HEK293 (cell line): ENCODE measurements around the gene SPTBN1.

ENCODE experiments used
- FEZF1 ChIP-seq: fragments of 450-650 bp; formaldehyde crosslinking; IDR thresholded peaks from 2 replicates; pipeline ENCODE4 v1.5.1; 2016; ENCODE audit warnings: missing biosample characterization, missing genetic modification characterization
- PRDM10 ChIP-seq: fragments of 450-650 bp; formaldehyde crosslinking; IDR thresholded peaks from 2 replicates; pipeline ENCODE4 v1.5.1; 2016; ENCODE audit warnings: missing biosample characterization, missing genetic modification characterization
- ZBTB49 ChIP-seq: fragments of 450-650 bp; formaldehyde crosslinking; IDR thresholded peaks from 2 replicates; pipeline ENCODE4 v1.5.1; 2016; ENCODE audit warnings: missing biosample characterization, missing genetic modification characterization, low read depth
- ZNF10 ChIP-seq: fragments of 450-650 bp; formaldehyde crosslinking; IDR thresholded peaks from 2 replicates; pipeline ENCODE4 v1.5.1; 2017; ENCODE audit warnings: missing biosample characterization, missing genetic modification characterization
- ZNF324 ChIP-seq: fragments of 450-650 bp; formaldehyde crosslinking; IDR thresholded peaks from 2 replicates; pipeline ENCODE4 v1.5.1; 2016; ENCODE audit warnings: missing biosample characterization, missing genetic modification characterization
- ZNF366 ChIP-seq: fragments of 450-650 bp; formaldehyde crosslinking; conservative IDR thresholded peaks from 2 replicates; pipeline ENCODE4 v1.5.1; 2016; ENCODE audit warnings: missing biosample characterization, missing genetic modification characterization
- ZNF654 ChIP-seq: fragments of 450-650 bp; formaldehyde crosslinking; IDR thresholded peaks from 2 replicates; pipeline ENCODE4 v1.5.1; 2016; ENCODE audit warnings: low read depth, missing biosample characterization, missing genetic modification characterization
- ZNF692 ChIP-seq: fragments of 450-650 bp; formaldehyde crosslinking; IDR thresholded peaks from 2 replicates; pipeline ENCODE4 v1.5.1; 2016; ENCODE audit warnings: missing biosample characterization, missing genetic modification characterization
- TF ChIP-seq, protein P1 (sequence below): fragments of 450-650 bp; formaldehyde crosslinking; IDR thresholded peaks from 2 replicates; pipeline ENCODE4 v1.5.1; 2016; ENCODE audit warnings: missing biosample characterization, missing genetic modification characterization
- TF ChIP-seq, protein P2 (sequence below): fragments of 450-650 bp; formaldehyde crosslinking; IDR thresholded peaks from 2 replicates; pipeline ENCODE4 v1.5.1; 2016; ENCODE audit warnings: missing biosample characterization, missing genetic modification characterization
- TF ChIP-seq, protein P3 (sequence below): fragments of 450-650 bp; formaldehyde crosslinking; IDR thresholded peaks from 2 replicates; pipeline ENCODE4 v1.5.1; 2017; ENCODE audit warnings: missing biosample characterization, mild to moderate bottlenecking, missing genetic modification characterization, moderate library complexity

- TF ChIP-seq, protein P1, sequence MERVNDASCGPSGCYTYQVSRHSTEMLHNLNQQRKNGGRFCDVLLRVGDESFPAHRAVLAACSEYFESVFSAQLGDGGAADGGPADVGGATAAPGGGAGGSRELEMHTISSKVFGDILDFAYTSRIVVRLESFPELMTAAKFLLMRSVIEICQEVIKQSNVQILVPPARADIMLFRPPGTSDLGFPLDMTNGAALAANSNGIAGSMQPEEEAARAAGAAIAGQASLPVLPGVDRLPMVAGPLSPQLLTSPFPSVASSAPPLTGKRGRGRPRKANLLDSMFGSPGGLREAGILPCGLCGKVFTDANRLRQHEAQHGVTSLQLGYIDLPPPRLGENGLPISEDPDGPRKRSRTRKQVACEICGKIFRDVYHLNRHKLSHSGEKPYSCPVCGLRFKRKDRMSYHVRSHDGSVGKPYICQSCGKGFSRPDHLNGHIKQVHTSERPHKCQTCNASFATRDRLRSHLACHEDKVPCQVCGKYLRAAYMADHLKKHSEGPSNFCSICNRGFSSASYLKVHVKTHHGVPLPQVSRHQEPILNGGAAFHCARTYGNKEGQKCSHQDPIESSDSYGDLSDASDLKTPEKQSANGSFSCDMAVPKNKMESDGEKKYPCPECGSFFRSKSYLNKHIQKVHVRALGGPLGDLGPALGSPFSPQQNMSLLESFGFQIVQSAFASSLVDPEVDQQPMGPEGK, result no peak
- TF ChIP-seq ZBTB49 (tag by site-specific recombination) (no peak), ZNF692 (tag by site-specific recombination) (no peak), ZNF366 (no peak), PRDM10 (tag by site-specific recombination) (no peak), ZNF324 (no peak), FEZF1 (tag by site-specific recombination) (no peak), ZNF10 (tag by site-specific recombination) (no peak), ZNF654 (tag by site-specific recombination) (no peak)
- TF ChIP-seq, protein P2, sequence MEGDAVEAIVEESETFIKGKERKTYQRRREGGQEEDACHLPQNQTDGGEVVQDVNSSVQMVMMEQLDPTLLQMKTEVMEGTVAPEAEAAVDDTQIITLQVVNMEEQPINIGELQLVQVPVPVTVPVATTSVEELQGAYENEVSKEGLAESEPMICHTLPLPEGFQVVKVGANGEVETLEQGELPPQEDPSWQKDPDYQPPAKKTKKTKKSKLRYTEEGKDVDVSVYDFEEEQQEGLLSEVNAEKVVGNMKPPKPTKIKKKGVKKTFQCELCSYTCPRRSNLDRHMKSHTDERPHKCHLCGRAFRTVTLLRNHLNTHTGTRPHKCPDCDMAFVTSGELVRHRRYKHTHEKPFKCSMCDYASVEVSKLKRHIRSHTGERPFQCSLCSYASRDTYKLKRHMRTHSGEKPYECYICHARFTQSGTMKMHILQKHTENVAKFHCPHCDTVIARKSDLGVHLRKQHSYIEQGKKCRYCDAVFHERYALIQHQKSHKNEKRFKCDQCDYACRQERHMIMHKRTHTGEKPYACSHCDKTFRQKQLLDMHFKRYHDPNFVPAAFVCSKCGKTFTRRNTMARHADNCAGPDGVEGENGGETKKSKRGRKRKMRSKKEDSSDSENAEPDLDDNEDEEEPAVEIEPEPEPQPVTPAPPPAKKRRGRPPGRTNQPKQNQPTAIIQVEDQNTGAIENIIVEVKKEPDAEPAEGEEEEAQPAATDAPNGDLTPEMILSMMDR (tag by site-specific recombination), result no peak
- TF ChIP-seq, protein P3, sequence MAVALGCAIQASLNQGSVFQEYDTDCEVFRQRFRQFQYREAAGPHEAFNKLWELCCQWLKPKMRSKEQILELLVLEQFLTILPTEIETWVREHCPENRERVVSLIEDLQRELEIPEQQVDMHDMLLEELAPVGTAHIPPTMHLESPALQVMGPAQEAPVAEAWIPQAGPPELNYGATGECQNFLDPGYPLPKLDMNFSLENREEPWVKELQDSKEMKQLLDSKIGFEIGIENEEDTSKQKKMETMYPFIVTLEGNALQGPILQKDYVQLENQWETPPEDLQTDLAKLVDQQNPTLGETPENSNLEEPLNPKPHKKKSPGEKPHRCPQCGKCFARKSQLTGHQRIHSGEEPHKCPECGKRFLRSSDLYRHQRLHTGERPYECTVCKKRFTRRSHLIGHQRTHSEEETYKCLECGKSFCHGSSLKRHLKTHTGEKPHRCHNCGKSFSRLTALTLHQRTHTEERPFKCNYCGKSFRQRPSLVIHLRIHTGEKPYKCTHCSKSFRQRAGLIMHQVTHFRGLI (tag by site-specific recombination), result no peak
These were observed 32.9 kb upstream of the SPTBN1 start for GRCh38 chr2:54423213-54423612.
